SU-DHL-6 (cell line): ENCODE measurements around the gene TMEM30B.

ENCODE experiments used
- EZH2phosphoT487 ChIP-seq: fragments of 200-600 bp; sonication (generic), shearing (Covaris generic); conservative IDR thresholded peaks from 2 replicates; pipeline ENCODE4 v1.6.1; 2018; ENCODE audit warnings: mild to moderate bottlenecking, antibody characterized with exemption, low read length, moderate library complexity, mixed read lengths
- TF ChIP-seq, protein P1 (sequence below): fragments of 200-600 bp; sonication (generic); IDR thresholded peaks from one replicate; pipeline ENCODE4 v1.5.1; 2017; ENCODE audit warnings: antibody characterized with exemption, mild to moderate bottlenecking, low read length, moderate library complexity; ENCODE audit not compliant: insufficient read depth, poor library complexity, severe bottlenecking

DNA sequence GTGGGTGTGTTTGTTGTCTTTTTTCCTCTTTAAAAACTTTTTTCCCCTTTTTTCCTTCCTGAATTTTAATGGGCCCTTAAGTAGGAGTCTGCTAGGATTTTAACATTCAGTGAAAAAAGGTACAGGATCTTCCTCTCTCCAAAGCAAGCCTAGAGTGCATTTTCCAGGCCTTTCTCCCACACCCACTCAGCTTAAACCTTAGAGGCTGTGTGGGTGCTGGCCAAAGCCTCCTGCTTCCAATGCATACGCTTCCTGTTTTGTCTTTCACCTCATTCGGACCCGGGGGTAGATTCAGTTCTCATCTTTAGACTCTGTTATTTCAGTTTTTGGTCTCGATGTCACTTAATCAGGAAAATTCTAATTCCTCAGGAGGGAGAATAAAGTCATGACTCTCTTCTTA lies 51.2 kb downstream of the TMEM30B start:
- TF ChIP-seq, protein P1, sequence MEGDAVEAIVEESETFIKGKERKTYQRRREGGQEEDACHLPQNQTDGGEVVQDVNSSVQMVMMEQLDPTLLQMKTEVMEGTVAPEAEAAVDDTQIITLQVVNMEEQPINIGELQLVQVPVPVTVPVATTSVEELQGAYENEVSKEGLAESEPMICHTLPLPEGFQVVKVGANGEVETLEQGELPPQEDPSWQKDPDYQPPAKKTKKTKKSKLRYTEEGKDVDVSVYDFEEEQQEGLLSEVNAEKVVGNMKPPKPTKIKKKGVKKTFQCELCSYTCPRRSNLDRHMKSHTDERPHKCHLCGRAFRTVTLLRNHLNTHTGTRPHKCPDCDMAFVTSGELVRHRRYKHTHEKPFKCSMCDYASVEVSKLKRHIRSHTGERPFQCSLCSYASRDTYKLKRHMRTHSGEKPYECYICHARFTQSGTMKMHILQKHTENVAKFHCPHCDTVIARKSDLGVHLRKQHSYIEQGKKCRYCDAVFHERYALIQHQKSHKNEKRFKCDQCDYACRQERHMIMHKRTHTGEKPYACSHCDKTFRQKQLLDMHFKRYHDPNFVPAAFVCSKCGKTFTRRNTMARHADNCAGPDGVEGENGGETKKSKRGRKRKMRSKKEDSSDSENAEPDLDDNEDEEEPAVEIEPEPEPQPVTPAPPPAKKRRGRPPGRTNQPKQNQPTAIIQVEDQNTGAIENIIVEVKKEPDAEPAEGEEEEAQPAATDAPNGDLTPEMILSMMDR, result no peak
- TF ChIP-seq EZH2phosphoT487, result no peak
